8988T (cell line): ENCODE measurements around the gene ATF6.
"Not testable (repeated sequence)": the region's sequence is repeated elsewhere in the genome, so short reads cannot be mapped to it uniquely, and the experiment has no call there.

Source experiments
- DNase-seq: peaks from one replicate; pipeline ENCODE4 v3.0.0; 2011

Gene ATF6

DNA sequence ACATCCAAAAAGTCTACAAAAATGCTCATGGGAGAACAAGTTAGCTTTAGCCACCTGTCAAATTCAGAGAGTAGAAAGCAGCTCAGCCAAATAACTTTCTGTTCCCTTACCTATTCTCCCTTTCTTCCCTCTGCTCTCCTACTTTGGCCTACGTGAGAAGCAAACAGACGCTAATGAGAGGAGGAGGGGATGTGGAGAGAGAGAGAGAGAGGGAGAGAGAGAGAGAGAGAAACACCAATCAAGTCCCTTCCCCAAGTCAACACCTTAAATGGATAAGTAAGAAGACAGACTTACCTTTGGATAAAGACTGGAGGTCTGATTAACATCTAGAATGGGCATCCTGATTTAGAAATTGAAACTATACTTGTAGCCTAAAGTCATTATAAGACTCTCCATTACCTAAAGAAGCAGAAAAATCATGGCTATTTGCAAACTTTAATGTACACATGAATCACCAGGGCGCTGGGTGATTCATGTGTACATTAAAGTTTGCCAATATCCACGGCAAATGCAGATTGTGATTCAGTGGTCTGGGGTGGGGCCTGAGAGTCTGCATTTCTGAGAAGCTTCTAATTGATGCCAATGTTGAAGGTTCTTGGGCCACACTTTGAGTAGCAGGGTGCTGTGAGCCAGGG, 29.7 kb upstream of the ATF6 start:
- no peak for DNase-seq

DNA sequence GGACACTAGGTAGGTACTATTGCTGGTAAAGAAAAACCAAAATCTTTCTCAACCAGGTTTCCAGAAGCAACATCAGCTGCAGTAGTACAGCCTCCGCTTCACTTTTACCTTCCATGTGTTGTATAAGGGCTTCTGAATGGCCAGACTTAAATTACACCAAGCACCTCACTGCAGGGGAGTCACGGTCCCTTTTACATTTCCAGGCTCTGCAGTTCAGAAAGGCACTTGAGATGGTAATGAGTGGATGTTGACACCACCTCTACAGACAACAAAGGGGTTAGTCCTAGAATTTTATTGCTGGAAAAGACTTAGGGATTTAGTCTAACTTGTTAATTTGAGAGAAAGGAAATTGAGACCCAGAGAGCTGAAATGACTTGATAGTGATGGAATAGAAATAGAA, 28.5 kb upstream of the ATF6 start:
- no peak for DNase-seq

DNA sequence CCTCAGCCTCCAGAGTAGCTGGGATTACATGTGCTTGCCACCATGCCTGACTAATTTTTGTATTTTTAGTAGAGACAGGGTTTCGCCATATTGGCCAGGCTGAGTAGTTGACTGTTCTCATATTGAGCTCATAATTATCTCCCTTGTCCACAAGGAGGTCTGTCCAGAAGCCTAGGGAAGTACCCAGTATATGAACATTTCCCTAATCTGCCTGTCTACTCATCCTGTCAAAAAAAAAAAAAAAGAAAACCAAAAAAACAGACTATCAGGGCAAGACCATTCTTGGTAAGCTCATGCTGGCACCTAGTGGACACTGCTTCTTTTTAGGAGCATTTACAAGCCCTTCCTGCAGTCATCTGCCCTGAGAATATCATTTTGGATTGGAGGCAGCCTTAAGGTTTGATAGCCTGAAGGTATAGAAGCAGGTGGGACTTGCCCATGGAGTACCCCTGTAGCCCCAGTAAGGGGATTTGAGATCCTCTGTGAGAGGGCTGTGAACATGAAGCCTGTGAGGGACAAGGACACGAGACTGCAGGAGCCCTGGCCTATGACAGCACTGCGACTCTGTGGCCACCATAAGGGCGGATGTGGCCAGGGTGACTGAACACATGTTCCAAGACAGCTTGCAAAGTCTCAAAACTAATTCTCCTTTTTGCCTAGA, 27.4 kb upstream of the ATF6 start:
- DNase-seq: no peak

DNA sequence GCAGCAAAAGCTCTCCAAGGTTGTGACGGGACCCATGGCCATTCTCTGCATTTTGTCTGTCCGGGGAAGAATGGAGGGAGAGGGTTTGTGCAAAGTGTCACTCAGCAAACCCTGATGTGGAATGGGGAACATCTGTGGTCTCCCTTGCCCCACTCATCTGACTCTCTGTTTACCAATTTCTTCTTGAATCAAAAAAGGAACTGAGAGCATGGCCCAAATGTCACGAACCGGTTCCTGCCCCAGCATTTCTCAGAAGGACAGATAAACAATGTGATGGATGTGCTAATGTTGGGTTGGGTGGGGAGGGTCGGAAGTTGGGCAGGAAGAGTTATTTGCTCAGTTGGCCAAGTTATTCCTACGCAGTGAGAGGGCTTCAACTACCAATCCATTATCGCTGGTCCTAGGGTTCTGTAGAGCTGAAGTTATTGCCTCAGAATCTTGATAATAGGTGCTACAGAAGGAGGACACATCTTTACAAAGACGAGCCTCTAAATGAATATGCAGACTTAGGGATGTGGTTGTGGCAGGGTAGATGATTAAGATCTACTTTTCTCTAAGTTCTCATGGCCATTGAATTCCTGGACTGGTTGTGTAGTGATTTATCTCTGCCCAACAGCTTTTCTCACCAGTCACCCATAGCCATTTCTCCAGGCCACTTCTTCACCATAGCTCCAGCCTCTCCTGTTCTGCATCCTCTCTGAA, 26.1 kb upstream of the ATF6 start:
- DNase-seq: no peak

DNA sequence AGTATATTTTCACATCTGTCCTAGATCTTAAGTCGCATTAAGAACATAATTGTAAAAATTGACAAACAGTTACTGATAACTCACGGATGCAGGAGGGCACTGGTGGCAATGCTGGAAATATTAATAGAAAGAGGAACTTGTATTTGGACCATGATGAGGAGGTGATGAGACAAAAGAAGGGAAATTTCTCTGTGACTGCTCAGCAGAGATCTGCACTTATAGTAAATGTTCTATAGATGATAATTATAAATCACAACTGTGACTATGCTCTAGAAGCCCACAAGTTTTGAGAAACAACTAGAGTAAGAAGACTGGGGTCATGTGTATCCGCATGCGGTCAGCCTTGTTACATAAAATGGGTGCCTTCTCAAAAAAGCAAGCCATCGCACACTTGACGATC, 25.2 kb upstream of the ATF6 start:
- DNase-seq: no peak

DNA sequence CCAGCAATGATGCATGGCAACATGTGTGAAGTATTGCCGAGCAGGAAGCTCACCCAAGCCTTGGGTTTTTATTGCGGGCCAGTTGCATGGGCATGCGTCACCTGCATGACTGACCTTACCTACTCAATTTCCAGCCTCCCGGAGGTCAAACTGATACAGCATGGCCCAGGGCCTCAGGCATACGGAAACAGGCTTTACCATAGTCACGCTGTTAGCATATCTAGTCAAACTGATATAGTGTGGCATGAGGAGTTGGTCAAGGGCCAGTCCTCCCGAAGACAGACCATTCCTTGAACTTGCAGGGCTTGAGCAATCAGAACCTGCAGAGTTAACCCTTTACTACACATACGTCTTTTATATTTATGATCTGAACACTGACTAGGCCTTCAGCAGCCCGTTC, 22.9 kb upstream of the ATF6 start:
- no peak for DNase-seq

DNA sequence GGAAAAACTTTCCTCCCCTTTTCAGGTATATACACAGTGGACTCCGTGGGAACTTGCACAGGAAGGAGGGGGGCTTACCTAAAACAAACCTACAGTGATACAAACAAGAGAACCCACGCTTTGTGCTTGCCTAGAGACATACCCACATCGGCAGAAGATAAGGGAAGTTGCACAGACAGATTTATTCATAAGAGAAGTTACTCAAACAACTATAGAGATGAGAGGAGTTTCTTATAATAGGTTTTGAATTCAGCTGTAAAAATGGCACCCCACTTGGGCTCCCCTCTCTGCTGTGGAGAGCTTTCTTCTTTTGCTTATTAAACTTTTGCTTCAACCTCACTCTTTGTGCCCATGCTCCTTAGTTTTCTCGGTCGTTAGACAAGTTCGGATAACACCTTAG, 18.3 kb upstream of the ATF6 start:
- DNase-seq: no peak

DNA sequence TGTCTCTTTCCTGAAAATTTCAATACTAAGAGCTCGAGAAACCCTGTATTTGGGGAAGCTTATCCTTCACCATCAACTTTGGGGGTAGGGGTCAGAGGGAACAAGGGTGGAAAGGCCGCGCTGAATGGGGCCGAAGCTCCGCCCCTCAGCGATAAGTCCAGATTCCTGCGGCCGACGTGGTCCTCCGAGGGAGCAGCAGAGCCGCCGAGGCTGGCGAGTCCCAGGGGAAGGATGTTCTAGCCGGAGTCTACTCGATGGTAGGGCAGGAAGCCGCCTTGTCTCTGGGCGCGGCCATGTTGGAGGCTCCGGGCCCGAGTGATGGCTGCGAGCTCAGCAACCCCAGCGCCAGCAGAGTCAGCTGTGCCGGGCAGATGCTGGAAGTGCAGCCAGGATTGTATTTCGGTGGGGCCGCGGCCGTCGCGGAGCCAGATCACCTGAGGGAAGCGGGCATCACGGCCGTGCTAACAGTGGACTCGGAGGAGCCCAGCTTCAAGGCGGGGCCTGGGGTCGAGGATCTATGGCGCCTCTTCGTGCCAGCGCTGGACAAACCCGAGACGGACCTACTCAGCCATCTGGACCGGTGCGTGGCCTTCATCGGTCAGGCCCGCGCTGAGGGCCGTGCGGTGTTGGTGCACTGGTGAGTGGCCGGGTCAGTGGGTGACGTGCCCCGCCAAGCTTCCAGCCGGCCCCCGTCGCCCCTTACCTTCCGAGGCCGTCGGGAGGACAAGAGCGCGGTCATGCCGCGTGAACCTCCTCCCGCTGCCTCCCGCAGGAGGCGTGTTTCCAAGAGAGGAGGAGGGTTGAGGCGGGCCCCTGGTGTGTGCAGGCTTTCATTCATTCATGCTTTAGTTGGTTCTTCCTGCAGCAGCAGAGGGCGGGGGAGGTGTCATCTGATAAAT, 16.4 kb upstream of the ATF6 start, which contains the start of gene DUSP12:
Gene DUSP12 (plus strand): TSS at position 278 of the 899 bp plus-strand sequence. CDS start 16 bp downstream, at position 294.
- DNase-seq: peak; percentile 63

DNA sequence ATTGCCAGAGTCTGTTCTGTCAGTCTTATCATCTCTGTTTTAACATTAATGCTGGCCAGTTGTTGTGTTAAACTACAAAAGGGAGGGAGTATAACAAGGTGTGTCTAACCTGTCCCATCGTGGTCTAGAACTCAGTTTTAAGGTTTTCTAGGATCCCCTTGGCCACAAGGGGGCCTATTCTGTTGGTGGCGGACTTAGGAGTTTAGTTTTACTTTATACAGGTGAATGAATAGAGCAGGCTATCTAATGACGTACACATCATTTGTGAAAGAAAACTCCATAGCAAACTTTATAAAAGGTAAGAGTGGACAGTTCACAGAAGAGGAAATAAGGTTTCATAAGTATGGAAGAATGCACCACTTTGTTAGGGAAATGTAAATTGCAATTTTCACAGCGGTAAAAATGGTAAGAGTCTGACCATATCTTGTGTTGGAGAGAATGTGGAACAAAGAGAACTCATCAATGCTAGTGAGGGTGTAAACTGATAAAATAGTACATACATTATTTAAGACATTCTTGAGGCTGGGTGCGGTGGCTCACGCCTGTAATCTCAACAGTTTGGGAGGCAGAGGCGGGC, 2.5 kb upstream of the ATF6 start:
- DNase-seq: no peak

DNA sequence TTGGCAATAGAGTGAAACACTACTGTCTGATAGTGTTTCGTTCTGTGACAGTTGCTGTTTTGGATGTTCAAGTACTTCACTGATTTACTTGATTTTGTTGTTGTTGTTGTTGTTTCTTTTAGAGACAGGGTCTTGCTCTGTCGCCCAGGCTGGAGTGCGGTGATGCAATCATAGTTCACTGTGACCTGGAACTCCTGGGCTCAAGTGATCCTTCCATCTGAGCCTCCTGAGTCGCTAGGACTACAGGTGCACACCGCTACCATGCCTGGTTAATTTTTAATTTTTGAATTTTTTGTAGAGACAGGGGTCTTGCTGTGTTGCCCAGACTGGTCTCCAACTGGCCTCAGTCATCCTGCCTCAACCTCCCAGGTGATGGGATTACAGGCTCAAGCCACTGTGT, 2.3 kb downstream of the ATF6 start:
- DNase-seq: no peak

DNA sequence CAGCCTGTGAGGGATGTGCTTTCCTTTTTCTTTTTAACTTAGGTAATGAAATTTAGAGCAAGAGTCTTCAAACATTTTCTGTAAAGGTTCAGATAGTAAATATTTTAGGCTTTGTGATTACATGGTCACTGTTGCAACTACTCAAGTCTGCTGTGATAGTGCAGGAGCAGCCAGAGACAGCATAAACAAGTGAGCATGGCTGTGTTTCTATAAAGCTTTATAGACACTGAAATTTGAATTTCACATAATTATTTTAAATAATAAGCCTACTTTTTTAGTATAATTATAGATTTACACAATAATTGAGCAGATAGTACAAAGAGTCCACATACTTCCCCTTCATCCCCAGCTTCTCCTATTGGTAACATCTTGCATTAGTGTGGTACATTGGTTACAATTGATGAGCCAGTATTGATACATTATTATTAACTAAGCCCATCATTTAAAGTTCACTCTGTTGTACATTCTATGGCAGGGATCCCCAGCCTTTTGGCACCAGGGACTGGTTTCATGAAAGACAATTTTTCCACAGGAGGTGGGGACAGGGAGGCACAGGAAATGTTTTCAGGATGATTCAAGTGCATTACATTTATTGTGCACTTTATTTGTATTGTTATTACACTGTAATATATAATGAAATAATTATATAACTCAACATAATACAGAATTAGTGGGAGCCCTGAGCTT, 3.0 kb downstream of the ATF6 start:
- DNase-seq: no peak

DNA sequence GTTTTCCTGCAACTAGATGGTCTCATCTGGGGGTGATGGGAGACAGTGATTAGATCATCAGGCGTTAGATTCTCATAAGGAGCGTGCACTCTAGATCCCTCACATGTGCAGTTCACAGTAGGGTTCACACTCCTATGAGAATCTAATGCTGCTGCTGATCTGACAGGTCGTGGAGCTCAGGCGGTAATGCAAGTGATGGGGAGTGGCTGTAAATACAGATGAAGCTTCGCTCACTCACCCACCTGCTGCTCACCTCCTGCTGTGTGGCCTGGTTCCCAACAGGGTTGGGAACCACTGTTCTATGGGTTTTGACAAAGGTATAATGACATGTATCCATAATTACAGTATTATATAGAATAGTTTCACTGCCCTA, 3.5 kb downstream of the ATF6 start:
- DNase-seq: not testable (repeated sequence)

DNA sequence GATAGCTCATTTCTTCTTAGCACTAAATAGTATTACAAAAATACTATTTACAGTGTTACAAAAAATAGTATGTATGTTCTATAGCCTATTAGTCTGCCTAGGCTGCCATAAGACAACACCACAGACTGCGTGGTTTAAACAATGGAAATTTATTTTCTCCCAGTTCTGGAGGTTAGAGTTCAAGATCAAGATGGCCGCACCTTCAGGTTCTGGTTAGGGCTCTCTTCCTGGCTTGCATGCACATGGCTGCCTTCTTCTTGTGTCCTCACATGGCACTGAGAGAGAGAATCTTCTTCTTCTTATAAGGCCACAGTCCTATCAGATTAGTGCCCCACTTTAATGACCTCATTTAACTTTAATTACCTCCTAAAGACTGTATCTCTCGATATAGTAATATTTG, 4.1 kb downstream of the ATF6 start:
- no peak for DNase-seq

DNA sequence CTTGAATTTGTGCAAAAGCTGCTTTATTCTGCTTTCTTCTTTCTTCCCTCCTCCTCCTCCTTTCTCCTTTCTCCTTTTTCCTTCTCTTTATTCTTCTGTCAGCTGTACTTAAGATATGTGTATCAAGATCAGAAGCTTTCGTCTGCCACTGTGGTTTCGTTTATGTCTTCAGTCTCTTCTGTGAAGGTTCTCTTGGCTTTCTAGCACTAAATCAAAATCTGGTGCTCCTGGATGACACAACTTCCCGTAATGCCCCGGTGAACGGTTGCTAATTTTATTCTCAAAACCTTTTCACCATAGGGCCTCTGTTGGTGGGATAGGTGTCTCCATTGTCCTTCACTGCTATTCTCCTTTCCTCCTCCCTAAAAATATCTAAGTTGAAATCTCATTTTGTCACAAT, 5.0 kb downstream of the ATF6 start:
- DNase-seq: no peak

DNA sequence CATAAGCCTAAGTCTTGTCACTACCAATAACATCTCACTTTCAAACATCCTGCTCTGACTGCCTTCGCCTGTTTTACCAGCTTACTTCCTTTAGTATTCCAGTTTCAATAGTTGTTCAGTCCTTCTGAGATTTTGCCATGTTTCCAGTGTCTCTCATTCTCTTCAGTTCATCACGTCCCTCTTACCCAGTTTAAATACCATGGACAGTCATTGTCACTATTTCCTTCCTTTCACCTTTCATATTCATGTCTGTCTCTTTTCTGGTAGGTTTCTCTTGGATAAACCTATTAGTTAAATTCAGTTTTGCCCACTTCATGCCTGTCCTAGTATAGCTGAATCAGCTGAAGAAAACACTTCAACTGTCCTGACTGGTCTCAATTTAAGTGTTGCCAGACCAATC, 5.9 kb downstream of the ATF6 start:
- no peak for DNase-seq

DNA sequence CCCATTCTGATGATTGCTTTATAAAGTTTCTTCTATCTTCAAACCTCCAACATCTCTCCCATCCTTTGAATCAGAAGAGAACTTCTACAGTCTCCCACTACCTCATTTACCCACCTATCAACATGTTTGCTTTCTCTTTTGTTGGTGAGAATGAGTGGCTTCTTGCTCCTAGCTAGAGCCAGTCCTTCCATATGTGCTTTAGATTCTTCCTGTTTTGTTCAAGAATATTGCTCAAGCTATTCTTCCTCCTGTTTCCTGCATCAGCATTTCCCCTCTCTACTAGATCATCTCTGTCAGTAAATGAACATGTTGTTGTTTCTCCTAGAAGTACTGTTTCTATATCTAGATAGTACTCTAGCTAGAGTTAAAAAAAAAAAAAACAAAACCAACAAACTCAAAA, 6.3 kb downstream of the ATF6 start:
- DNase-seq: no peak

DNA sequence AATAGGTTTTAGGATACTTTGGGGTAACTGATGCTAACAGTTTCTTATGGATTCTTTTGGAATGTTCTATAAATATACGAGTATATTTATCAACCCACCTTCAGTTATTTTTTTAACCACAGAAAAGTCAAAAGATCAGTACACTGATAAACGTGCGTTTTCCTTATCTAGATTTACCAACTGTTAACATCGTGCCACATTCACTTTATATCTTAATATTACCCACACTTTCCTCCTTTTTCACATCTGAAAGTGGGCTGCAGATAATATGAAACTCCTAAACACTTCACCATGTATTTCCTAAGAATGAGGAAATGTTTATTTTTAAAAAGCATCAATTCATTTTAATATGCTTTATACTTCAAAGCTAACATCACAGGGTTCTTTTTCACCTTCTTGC, 7.7 kb downstream of the ATF6 start:
- no peak for DNase-seq

DNA sequence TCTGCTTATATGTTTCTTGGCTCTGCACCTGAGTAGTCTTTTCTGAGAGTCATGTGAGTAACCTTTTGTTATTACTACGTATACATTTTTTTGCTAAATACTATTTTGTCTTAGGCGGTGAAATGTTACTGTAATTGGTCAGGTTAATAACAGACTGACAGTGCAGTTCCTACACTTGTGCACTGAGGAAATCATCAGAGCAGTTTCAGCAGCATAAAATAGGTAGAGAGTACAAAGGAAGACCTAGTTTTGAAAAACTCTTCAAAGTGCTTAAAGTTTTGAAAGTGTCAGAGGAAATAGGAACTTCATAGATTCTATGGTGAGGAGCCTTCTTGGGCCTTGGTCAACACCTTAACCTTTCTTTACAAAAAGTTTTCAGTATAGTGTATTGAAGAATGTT, 11.1 kb downstream of the ATF6 start:
- no peak for DNase-seq

DNA sequence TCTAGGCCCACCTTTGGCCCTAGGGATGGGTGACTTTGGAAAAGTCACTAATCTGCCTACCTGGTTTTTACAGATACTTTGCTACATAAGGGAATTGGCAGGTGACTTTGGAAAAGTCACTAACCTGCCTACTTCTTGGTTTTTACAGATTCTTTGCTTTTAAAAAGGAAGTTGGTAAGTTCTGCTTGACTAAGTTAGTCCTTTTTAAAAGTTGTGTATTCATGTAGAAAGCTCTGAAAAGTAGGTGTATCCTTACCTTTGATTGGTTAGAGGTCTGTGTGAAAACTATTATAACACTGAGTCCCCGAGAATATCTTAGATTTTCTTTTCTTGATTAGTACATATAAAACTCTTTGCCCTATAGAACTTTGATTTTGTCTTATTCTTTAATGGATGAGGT, 12.4 kb downstream of the ATF6 start:
- no peak for DNase-seq

DNA sequence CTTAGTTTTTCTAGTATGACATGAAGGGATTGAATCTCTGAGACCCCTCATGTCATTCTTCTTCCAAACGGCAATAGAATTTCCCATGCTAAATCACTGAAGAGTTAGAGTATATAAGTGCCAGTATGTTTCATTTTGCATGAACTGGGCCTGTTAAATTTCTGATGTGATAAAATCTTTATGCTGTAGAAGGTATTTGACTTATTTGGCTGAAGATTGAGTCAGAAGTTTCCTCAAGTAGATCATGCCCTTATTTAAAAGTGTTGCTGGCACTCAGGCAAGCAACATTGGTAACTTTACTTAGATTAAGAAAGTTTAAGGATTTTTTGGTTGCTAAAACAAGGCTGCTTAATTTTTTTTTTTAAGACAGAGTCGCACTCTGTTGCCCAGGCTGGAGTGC, 13.3 kb downstream of the ATF6 start:
- DNase-seq: no peak

DNA sequence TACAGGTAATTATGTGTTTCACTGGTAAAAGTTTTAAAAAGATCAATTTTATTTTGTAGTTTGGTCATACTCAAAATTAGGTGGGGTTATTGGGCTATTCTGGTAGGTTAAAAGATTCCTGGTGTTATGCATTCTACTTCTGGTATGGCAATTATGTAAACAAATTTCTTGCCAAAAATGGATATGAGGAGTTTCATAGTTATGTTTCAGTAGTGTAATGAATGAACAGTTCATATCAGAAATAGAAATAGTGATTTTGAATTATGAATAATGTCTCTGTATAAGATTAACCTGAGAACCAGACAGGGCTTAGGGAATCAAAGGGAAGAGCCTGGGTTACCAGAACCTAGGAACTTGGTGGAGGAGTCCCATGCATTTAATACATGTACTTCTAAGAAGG, 15.9 kb downstream of the ATF6 start:
- no peak for DNase-seq

DNA sequence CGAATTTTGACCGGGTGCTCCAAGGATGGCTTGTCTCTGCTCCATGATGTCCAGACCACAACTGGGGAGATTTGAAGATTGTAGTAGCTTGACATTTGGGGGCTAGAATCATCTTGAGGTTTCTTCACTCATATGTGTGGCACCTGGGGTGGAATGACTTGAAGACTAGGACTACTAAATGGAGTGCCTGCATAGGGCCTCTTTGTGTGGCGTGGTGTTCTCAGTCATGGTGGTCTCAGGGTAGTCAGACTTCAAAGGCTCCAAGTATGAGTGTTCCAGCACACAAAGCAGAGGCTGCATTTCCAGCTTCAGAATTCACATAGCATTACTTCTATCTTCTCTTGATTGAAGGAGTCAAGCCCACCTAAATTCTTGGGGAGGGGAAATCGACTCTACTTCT, 16.8 kb downstream of the ATF6 start:
- no peak for DNase-seq

DNA sequence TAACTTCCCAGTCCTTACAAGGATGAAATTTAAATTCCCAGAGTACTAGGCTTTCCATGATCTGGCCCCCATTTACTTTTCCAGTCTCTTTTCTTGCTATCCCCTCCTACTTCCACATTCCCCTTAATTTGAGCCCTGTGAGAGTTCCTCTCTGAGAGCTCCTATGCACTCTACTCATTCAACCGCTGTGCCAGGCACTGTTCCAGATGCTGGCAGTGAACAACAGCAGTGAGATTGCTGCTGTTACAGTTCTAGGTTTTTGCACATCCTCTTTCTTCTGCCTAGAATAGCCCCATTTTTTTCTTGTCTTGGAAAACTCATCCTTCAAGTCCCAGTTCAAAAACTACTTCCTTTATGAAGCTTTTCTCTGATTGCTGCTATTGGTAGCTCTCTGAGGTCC, 18.8 kb downstream of the ATF6 start:
- DNase-seq: no peak
